SK-N-MC (cell line): Measurements from ENCODE around the gene IAH1.

Experiments used
- EZH2 ChIP-seq: fragments of 200-600 bp; sonication (generic); IDR thresholded peaks from one replicate; pipeline ENCODE4 v1.6.1; 2017; ENCODE audit warnings: antibody characterized with exemption
- FOXP2 ChIP-seq: optimal IDR thresholded peaks from 2 replicates; pipeline ENCODE3; 2011; ENCODE audit warnings: mild to moderate bottlenecking, moderate library complexity; ENCODE audit not compliant: insufficient read depth; ENCODE audit errors: extremely low read length, control extremely low read depth
- POLR2AphosphoS5 ChIP-seq: IDR thresholded peaks from 2 replicates; pipeline ENCODE4 v1.6.1; 2012; ENCODE audit warnings: mild to moderate bottlenecking, low read depth, low read length, borderline replicate concordance

- TF ChIP-seq POLR2AphosphoS5 (no peak), EZH2 (no peak), FOXP2 (no peak)
Observed at GRCh38 chr2:9478526-9478925, 4.2 kb downstream of the IAH1 start.
